ENCODE measurements around the gene KIAA0513.

The KIAA0513 gene

GRCh38 chr16:84988328-84989080 lies 39.1 kb upstream of the KIAA0513 start:
- no peak for TF ChIP-seq CTCF (IDR thresholded peaks at IDR 0.05; ENCODE audit: low read depth, low read length, missing control alignments)
- no peak overlapping the region for H3K4me3 ChIP-seq (ENCODE audit: low read depth, low read length)
- no peak for DNase-seq (ENCODE audit: low read depth)

GRCh38 chr16:84989749-84990620 lies 37.6 kb upstream of the KIAA0513 start:
- TF ChIP-seq CTCF (IDR thresholded peaks at IDR 0.05; ENCODE audit: low read depth, low read length, missing control alignments), result no peak
- DNase-seq (ENCODE audit: low read depth), result no peak
- no peak overlapping the region for H3K4me3 ChIP-seq (ENCODE audit: low read depth, low read length)

- DNase-seq (ENCODE audit: low read depth), result no peak
- H3K4me3 ChIP-seq (ENCODE audit: low read depth, low read length), result no peak overlapping the region
- no peak for TF ChIP-seq CTCF (IDR thresholded peaks at IDR 0.05; ENCODE audit: low read depth, low read length, missing control alignments)
These were observed 36.8 kb upstream of the KIAA0513 start for GRCh38 chr16:84990782-84991181.

- no peak for TF ChIP-seq CTCF (IDR thresholded peaks at IDR 0.05; ENCODE audit: low read depth, low read length, missing control alignments)
- H3K4me3 ChIP-seq (ENCODE audit: low read depth, low read length), result no peak overlapping the region
- no peak for DNase-seq (ENCODE audit: low read depth)
These were observed 34.9 kb upstream of the KIAA0513 start for GRCh38 chr16:84992717-84993075.

GRCh38 chr16:84993926-84994325 lies 33.7 kb upstream of the KIAA0513 start:
- no peak overlapping the region for H3K4me3 ChIP-seq (ENCODE audit: low read depth, low read length)
- no peak for TF ChIP-seq CTCF (IDR thresholded peaks at IDR 0.05; ENCODE audit: low read depth, low read length, missing control alignments)
- no peak for DNase-seq (ENCODE audit: low read depth)

GRCh38 chr16:84995663-84996062 lies 31.9 kb upstream of the KIAA0513 start:
- no peak for TF ChIP-seq CTCF (IDR thresholded peaks at IDR 0.05; ENCODE audit: low read depth, low read length, missing control alignments)
- no peak overlapping the region for H3K4me3 ChIP-seq (ENCODE audit: low read depth, low read length)
- DNase-seq (ENCODE audit: low read depth), result no peak
